ENCODE measurements around the gene EPAS1.

DNA sequence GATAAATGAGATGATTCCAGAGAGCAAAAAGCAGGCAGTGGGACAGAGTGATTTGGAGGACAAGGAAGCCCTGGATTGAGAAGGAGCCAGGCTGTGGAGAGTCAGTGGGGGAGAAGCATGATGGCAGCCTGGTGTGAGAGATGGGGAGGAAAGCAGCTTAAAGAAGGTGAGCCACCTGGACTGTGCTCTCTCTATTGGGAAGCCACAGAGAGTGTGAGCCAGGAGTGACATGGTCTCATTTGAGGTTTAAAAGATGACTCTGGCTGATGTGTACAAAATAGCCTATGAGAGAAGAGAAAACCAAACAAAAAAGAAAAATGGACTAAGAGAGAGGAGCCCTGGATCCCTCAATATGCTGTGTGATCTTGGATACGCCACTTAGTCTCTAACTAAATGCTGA is 12.9 kb upstream of the EPAS1 start:
- TF ChIP-seq CTCF (IDR thresholded peaks at IDR 0.05), result no peak
- TF ChIP-seq POLR2A (IDR thresholded peaks at IDR 0.05), result no peak

All from adrenal gland (tissue), 5 donors.